HepG2 (cell line): ENCODE data around the gene GUCY1A2. TPM values are rescaled to one million over a fixed set of nuclear protein-coding genes. Genes with fewer than 3 reads are reported as not detected.

Source experiments
- DPF2 ChIP-seq: sonication (generic); formaldehyde crosslinking; IDR thresholded peaks from 2 replicates; pipeline ENCODE4 v1.4.0; 2020; ENCODE audit warnings: mild to moderate bottlenecking, low read depth, missing genetic modification reagents, borderline replicate concordance
- HNRNPL ChIP-seq: fragments of 200-400 bp; formaldehyde crosslinking; IDR thresholded peaks from 2 replicates; pipeline ENCODE4 v1.6.1; 2017; ENCODE audit warnings: mild to moderate bottlenecking, low read depth, low read length
- MAF1 ChIP-seq: sonication (generic); formaldehyde crosslinking; IDR thresholded peaks from 2 replicates; pipeline ENCODE4 v1.5.0; 2020; ENCODE audit warnings: missing genetic modification reagents, borderline replicate concordance
- NFYC ChIP-seq: IDR thresholded peaks from 2 replicates; pipeline ENCODE4 v1.6.1; 2016; ENCODE audit warnings: missing genetic modification reagents, missing compliant biosample characterization
- POGZ ChIP-seq: sonication (generic); formaldehyde crosslinking; IDR thresholded peaks from 2 replicates; pipeline ENCODE4 v1.4.0; 2020; ENCODE audit warnings: mild to moderate bottlenecking, missing genetic modification reagents
- THAP11 ChIP-seq: IDR thresholded peaks from 2 replicates; pipeline ENCODE4 v1.6.1; 2016; ENCODE audit warnings: missing biosample characterization, missing genetic modification reagents
- ZNF230 ChIP-seq: sonication (generic); formaldehyde crosslinking; IDR thresholded peaks from 2 replicates; pipeline ENCODE4 v1.4.0; 2020; ENCODE audit warnings: mild to moderate bottlenecking, missing genetic modification reagents
- ZNF577 ChIP-seq: sonication (generic); formaldehyde crosslinking; IDR thresholded peaks from 2 replicates; pipeline ENCODE4 v1.4.0; 2020; ENCODE audit warnings: mild to moderate bottlenecking, low read depth, missing genetic modification reagents, borderline replicate concordance
- polyA plus RNA-seq, 8 experiments: library from polyadenylated mRNA; depleted of rRNA in 3 of 8; stranded (reverse) in 7 of 8; unstranded in 1 of 8; fragments of >200 nt; fragmentation: Illumina TruSeq in 4 of 8; extraction: Trizol in 4 of 8; gene quantifications; 2 replicates each; pipeline versions ENCODE4 v1.2.1 to v1.2.3, GENCODE V29; 2011 to 2016; ENCODE audit warnings: low read depth in 4 of 8, missing spikeins in 1 of 8, mixed read lengths in 1 of 8; ENCODE audit not compliant: insufficient read depth in 1 of 8
- total RNA-seq, 5 experiments: library from RNA; depleted of rRNA; stranded (reverse); fragments of >200 nt; fragmentation: Illumina TruSeq; extraction: Trizol; gene quantifications; 2 replicates each; pipeline ENCODE4 v1.2.3, GENCODE V29; 2016; ENCODE audit warnings: low read depth in 1 of 5
- TF ChIP-seq, protein P1 (sequence below): sonication (generic); formaldehyde crosslinking; IDR thresholded peaks from 2 replicates; pipeline ENCODE4 v1.5.0; 2020; ENCODE audit warnings: mild to moderate bottlenecking, missing genetic modification reagents, borderline replicate concordance
- TF ChIP-seq, protein P2 (sequence below): sonication (generic); formaldehyde crosslinking; IDR thresholded peaks from 2 replicates; pipeline ENCODE4 v1.9.0; 2021; ENCODE audit warnings: mild to moderate bottlenecking, missing genetic modification reagents
- TF ChIP-seq, protein P3 (sequence below): sonication (generic); formaldehyde crosslinking; IDR thresholded peaks from 2 replicates; pipeline ENCODE4 v1.5.0; 2020; ENCODE audit warnings: missing genetic modification reagents
- TF ChIP-seq, protein P4 (sequence below), 2 experiments: sonication (generic) in 1 of 2; formaldehyde crosslinking in 1 of 2; IDR thresholded peaks; 2 replicates each; pipeline versions ENCODE4 v1.4.0 to v1.6.1; 2016 to 2020; ENCODE audit warnings: borderline replicate concordance in 1 of 2, low read depth in 1 of 2, mild to moderate bottlenecking in 1 of 2, missing genetic modification reagents in 1 of 2

Gene GUCY1A2
- total and polyA plus RNA-seq, 2 of the 13 experiments (the other 11 are each of a cell fraction or from before 2014, with no cell fraction given) = 0.01 to 0.07 TPM

DNA sequence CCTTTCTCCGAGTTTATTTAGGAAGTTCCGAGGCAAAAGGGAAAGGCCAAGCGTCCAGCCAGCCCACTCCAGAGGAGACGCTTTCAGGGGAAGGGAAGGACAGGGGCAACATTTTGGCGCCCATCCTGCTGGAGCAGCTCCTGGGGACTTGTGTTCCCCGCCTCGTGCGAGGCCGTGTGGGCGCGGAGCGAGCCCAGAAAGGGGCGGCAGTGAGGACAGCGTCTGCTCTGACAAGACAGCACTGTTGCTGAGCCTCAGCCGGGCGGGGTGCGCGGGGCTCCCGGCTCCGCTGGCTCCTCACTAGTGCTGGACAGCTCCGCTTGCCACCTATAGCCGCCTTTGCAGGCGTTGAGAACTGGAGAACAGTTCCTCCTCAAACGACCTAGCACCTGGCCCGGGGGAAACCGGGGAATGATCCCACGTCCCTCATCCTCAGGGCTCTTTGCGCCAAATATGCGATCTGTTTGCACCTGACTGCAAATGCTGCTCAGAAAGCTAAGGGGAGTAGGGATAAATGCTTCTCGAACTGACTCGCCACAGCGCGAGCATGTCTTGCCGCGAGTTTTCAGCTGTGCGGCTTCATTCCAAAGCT is 722 bp upstream of the GUCY1A2 start (continued):
- TF ChIP-seq, protein P1, sequence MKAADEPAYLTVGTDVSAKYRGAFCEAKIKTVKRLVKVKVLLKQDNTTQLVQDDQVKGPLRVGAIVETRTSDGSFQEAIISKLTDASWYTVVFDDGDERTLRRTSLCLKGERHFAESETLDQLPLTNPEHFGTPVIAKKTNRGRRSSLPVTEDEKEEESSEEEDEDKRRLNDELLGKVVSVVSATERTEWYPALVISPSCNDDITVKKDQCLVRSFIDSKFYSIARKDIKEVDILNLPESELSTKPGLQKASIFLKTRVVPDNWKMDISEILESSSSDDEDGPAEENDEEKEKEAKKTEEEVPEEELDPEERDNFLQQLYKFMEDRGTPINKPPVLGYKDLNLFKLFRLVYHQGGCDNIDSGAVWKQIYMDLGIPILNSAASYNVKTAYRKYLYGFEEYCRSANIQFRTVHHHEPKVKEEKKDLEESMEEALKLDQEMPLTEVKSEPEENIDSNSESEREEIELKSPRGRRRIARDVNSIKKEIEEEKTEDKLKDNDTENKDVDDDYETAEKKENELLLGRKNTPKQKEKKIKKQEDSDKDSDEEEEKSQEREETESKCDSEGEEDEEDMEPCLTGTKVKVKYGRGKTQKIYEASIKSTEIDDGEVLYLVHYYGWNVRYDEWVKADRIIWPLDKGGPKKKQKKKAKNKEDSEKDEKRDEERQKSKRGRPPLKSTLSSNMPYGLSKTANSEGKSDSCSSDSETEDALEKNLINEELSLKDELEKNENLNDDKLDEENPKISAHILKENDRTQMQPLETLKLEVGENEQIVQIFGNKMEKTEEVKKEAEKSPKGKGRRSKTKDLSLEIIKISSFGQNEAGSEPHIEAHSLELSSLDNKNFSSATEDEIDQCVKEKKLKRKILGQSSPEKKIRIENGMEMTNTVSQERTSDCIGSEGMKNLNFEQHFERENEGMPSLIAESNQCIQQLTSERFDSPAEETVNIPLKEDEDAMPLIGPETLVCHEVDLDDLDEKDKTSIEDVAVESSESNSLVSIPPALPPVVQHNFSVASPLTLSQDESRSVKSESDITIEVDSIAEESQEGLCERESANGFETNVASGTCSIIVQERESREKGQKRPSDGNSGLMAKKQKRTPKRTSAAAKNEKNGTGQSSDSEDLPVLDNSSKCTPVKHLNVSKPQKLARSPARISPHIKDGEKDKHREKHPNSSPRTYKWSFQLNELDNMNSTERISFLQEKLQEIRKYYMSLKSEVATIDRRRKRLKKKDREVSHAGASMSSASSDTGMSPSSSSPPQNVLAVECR (CRISPR knock-in tag) = no peak
- no peak for TF ChIP-seq ZNF577
- TF ChIP-seq DPF2 = no peak
- TF ChIP-seq ZNF230 = no peak
- TF ChIP-seq, protein P2, sequence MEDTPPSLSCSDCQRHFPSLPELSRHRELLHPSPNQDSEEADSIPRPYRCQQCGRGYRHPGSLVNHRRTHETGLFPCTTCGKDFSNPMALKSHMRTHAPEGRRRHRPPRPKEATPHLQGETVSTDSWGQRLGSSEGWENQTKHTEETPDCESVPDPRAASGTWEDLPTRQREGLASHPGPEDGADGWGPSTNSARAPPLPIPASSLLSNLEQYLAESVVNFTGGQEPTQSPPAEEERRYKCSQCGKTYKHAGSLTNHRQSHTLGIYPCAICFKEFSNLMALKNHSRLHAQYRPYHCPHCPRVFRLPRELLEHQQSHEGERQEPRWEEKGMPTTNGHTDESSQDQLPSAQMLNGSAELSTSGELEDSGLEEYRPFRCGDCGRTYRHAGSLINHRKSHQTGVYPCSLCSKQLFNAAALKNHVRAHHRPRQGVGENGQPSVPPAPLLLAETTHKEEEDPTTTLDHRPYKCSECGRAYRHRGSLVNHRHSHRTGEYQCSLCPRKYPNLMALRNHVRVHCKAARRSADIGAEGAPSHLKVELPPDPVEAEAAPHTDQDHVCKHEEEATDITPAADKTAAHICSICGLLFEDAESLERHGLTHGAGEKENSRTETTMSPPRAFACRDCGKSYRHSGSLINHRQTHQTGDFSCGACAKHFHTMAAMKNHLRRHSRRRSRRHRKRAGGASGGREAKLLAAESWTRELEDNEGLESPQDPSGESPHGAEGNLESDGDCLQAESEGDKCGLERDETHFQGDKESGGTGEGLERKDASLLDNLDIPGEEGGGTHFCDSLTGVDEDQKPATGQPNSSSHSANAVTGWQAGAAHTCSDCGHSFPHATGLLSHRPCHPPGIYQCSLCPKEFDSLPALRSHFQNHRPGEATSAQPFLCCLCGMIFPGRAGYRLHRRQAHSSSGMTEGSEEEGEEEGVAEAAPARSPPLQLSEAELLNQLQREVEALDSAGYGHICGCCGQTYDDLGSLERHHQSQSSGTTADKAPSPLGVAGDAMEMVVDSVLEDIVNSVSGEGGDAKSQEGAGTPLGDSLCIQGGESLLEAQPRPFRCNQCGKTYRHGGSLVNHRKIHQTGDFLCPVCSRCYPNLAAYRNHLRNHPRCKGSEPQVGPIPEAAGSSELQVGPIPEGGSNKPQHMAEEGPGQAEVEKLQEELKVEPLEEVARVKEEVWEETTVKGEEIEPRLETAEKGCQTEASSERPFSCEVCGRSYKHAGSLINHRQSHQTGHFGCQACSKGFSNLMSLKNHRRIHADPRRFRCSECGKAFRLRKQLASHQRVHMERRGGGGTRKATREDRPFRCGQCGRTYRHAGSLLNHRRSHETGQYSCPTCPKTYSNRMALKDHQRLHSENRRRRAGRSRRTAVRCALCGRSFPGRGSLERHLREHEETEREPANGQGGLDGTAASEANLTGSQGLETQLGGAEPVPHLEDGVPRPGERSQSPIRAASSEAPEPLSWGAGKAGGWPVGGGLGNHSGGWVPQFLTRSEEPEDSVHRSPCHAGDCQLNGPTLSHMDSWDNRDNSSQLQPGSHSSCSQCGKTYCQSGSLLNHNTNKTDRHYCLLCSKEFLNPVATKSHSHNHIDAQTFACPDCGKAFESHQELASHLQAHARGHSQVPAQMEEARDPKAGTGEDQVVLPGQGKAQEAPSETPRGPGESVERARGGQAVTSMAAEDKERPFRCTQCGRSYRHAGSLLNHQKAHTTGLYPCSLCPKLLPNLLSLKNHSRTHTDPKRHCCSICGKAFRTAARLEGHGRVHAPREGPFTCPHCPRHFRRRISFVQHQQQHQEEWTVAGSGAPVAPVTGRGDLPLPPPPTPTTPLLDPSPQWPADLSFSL (CRISPR knock-in tag) = no peak
- no peak for TF ChIP-seq POGZ
- TF ChIP-seq THAP11 (CRISPR knock-in tag) = no peak
- TF ChIP-seq NFYC (CRISPR knock-in tag) = no peak
- TF ChIP-seq, protein P3, sequence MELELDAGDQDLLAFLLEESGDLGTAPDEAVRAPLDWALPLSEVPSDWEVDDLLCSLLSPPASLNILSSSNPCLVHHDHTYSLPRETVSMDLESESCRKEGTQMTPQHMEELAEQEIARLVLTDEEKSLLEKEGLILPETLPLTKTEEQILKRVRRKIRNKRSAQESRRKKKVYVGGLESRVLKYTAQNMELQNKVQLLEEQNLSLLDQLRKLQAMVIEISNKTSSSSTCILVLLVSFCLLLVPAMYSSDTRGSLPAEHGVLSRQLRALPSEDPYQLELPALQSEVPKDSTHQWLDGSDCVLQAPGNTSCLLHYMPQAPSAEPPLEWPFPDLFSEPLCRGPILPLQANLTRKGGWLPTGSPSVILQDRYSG (CRISPR knock-in tag) = no peak
- TF ChIP-seq MAF1 = no peak
- TF ChIP-seq HNRNPL = no peak
- TF ChIP-seq, protein P4, sequence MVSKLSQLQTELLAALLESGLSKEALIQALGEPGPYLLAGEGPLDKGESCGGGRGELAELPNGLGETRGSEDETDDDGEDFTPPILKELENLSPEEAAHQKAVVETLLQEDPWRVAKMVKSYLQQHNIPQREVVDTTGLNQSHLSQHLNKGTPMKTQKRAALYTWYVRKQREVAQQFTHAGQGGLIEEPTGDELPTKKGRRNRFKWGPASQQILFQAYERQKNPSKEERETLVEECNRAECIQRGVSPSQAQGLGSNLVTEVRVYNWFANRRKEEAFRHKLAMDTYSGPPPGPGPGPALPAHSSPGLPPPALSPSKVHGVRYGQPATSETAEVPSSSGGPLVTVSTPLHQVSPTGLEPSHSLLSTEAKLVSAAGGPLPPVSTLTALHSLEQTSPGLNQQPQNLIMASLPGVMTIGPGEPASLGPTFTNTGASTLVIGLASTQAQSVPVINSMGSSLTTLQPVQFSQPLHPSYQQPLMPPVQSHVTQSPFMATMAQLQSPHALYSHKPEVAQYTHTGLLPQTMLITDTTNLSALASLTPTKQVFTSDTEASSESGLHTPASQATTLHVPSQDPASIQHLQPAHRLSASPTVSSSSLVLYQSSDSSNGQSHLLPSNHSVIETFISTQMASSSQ (IDR thresholded peaks at IDR 0.05; ENCODE audit: low read depth) = no peak
- TF ChIP-seq, protein P4 (CRISPR knock-in tag; IDR thresholded peaks at IDR 0.05; ENCODE audit: borderline replicate concordance) = no peak
